OCI-LY1 (cell line): ENCODE data around the gene B9D2.

Experiments
- CTCF ChIP-seq: fragments of 200-600 bp; sonication (generic), shearing (Covaris generic); IDR thresholded peaks from 2 replicates; pipeline ENCODE4 v1.5.1; 2017; ENCODE audit warnings: mild to moderate bottlenecking, antibody characterized with exemption, low read length, moderate library complexity, mixed read lengths
- EZH2 ChIP-seq: fragments of 200-600 bp; sonication (generic), shearing (Covaris generic); IDR thresholded peaks from 2 replicates; pipeline ENCODE4 v1.8.0; 2017; ENCODE audit warnings: borderline replicate concordance, mixed run types, mild to moderate bottlenecking, antibody characterized with exemption, low read length, moderate library complexity, mixed read lengths

GRCh38 chr19:41320568-41320967 is 43.4 kb downstream of the B9D2 start:
- no peak for TF ChIP-seq EZH2
- no peak for TF ChIP-seq CTCF
